ENCODE results near the gene FYB2. TPM values are rescaled to one million over a fixed set of nuclear protein-coding genes. Genes with fewer than 3 reads are reported as not detected.

Gene FYB2
- total RNA-seq, result 1 to 10 TPM in 1 of 2 donors, under 1 TPM in 1; 0.97 to 1.9 TPM
- long read RNA-seq, result 0 reads

GRCh38 chr1:56819387-56819899, at the start of gene FYB2:
Gene FYB2, minus strand, starts transcription at chr1:56819404. Its CDS starts 114 bp downstream, at chr1:56819290.
- peak; percentile 24 for DNase-seq
- ATAC-seq, result peak; percentile 19 to 22
- intact Hi-C loops (cut with DNase I), result loop anchor here in 1 of 2 donors (5.0 kb wide), 1 partner anchor 1537 kb away; no protein-coding TSS in a partner anchor

DNA sequence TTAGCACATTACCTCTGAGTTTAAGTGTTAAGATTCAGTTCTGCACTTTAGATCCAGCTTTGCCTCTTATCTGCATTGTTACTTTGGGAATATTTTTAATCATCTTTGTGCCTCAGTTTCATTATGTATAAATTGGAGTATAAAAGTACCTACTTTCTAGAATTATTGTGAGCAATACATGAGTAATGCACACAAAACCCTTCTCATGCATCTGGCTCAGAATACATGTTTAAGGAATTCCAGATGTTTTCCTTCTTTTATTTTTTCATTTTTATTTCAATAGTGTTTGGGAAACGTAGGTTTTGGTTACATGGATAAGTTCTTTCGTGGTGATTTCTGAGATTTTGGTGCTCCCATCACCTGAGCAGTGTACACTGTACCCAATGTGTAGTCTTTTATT, 49.6 kb upstream of the FYB2 start:
- intact Hi-C loops (cut with DNase I), result no loop called here
- DNase-seq (no peak), ATAC-seq (no peak)

DNA sequence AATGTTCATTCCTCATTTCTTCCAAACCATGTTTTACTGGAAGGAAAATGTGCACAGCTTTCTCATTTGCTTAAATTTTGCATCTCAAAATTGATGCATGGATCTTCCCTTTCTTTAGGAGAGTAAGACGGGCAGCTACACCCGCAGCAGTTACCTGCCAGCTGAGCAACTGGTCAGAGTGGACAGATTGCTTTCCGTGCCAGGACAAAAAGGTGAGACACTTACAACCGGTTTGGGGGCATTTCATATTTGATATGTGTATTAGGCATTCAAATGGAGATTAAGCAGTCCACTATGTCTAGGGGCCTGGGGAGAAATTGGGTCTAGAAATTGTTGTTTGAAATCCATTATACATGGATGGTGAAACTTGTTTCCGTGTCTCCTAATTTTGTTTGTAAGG, 48.3 kb upstream of the FYB2 start:
- DNase-seq (no peak), ATAC-seq (no peak)
- intact Hi-C loops (cut with DNase I), result no loop called here

- ATAC-seq (no peak), DNase-seq (no peak)
- intact Hi-C loops (cut with DNase I), result no loop called here
Observed at GRCh38 chr1:56866656-56867055, 47.5 kb upstream of the FYB2 start.

- intact Hi-C loops (cut with DNase I), result no loop called here
- ATAC-seq (no peak), DNase-seq (no peak)
Observed at GRCh38 chr1:56864430-56864829, 45.2 kb upstream of the FYB2 start.

- intact Hi-C loops (cut with DNase I), result no loop called here
- DNase-seq (no peak), ATAC-seq (no peak)
Observed at GRCh38 chr1:56863265-56863992, 44.2 kb upstream of the FYB2 start.

- intact Hi-C loops (cut with DNase I), result no loop called here
- DNase-seq (no peak), ATAC-seq (no peak)
Observed at GRCh38 chr1:56859287-56859686, 40.1 kb upstream of the FYB2 start.

- no peak for DNase-seq
- intact Hi-C loops (cut with DNase I), result no loop called here
- no peak for ATAC-seq
Observed at GRCh38 chr1:56856186-56856585, 37.0 kb upstream of the FYB2 start.

- intact Hi-C loops (cut with DNase I), result no loop called here
- no peak for ATAC-seq
- DNase-seq, result no peak
Observed at GRCh38 chr1:56855190-56855589, 36.0 kb upstream of the FYB2 start.

DNA sequence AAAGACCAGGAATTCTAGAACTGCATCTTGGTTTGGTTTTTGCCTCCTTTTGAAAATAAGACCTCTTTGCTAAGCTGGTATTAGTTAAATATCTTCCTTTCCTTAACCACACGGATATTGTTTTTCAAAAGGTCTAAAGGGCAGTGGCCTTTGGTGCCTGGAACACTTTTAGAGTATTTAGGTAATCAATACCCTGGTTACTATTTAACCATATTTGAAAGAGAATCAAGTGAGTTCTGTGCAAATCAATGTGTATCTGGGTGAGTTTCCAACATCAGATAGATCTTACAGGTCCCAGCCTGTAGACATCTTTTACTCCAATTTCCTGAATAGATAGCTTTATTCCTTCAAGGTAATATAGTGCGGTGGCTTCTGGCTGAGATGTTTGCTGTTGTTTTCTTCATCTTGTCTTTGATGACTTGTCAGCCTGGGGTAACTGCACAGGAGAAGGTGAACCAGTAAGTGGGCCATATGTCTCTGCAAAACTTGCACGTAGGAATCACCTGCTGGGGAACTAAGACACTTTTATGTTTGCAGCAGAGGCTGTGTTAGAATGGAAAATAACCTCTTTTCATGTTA, 35.4 kb upstream of the FYB2 start, which contains the start of gene C8A:
TSS of gene C8A (plus strand) at position 277 of the 579 bp plus-strand sequence. CDS start at position 382, 105 bp downstream.
- ATAC-seq, result no peak
- intact Hi-C loops (cut with DNase I), result no loop called here

GRCh38 chr1:56852476-56852875, 33.3 kb upstream of the FYB2 start:
- intact Hi-C loops (cut with DNase I), result no loop called here
- ATAC-seq (no peak), DNase-seq (no peak)

More for the DNA sequence above, 35.4 kb upstream of the FYB2 start, which contains the start of gene C8A:
- no peak for DNase-seq

- ATAC-seq (no peak), DNase-seq (no peak)
- intact Hi-C loops (cut with DNase I), result no loop called here
Observed at GRCh38 chr1:56850922-56851321, 31.7 kb upstream of the FYB2 start.

- intact Hi-C loops (cut with DNase I), result no loop called here
- DNase-seq (no peak), ATAC-seq (no peak)
Observed at GRCh38 chr1:56850411-56850810, 31.2 kb upstream of the FYB2 start.

DNA sequence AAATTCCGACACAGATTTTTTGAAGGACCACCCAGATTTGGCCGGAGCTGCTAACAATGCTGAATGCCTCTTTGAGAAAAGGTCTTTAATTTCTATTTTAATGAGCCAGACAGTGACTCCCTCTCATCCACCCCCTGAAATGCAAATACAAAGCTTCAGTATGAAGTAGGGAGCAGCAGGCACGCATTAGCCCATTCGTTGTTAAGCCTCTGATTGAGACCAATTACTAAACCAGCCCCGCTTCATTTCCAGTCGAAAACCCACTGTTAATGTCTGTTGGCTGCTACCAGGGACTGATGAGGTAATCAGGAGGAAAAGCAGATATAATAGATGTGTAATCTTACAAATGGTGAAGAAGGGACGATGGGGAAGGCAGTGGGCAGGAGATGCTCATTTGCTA, 30.5 kb upstream of the FYB2 start:
- ATAC-seq (no peak), DNase-seq (no peak)
- intact Hi-C loops (cut with DNase I), result no loop called here

GRCh38 chr1:56845343-56845742, 26.1 kb upstream of the FYB2 start:
- intact Hi-C loops (cut with DNase I), result no loop called here
- ATAC-seq, result no peak
- DNase-seq, result no peak

DNA sequence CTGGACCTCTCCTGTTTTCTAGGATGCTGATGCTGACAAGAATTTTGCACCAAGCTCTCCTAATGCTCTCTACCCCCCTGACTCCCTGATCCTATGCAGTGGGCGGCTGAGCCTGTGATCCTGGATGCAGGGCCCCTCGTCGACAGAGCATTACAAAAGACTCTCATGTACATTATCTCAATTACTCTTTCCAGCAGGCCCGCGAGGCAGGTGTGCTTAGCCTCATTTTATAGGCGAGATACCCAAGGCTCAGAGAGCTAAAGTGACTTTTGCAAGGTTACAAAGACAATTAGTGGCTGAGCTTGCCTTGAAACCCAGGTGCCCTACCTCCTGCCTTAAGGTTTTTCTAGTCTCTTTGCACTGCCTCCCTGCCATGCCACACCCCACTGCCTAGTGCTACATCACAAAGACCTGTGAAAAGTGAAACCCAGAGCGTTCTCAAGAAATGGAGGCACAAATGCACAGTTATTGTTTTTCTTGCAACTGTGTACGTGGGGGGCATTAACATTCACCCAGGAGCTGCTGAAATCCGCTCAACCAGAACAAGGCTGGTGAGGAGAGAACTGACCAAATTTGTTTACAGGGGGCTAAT, 25.4 kb upstream of the FYB2 start:
- DNase-seq (no peak), ATAC-seq (no peak)
- intact Hi-C loops (cut with DNase I), result no loop called here

- ATAC-seq (no peak), DNase-seq (no peak)
- intact Hi-C loops (cut with DNase I), result no loop called here
Observed at GRCh38 chr1:56843544-56843943, 24.3 kb upstream of the FYB2 start.

GRCh38 chr1:56838759-56839158, 19.6 kb upstream of the FYB2 start:
- no peak for ATAC-seq
- intact Hi-C loops (cut with DNase I), result loop anchor here in 1 of 2 donors (5.0 to 10.0 kb wide), 4 partner anchors 139 to 1316 kb away; no protein-coding TSS in a partner anchor
- no peak for DNase-seq

DNA sequence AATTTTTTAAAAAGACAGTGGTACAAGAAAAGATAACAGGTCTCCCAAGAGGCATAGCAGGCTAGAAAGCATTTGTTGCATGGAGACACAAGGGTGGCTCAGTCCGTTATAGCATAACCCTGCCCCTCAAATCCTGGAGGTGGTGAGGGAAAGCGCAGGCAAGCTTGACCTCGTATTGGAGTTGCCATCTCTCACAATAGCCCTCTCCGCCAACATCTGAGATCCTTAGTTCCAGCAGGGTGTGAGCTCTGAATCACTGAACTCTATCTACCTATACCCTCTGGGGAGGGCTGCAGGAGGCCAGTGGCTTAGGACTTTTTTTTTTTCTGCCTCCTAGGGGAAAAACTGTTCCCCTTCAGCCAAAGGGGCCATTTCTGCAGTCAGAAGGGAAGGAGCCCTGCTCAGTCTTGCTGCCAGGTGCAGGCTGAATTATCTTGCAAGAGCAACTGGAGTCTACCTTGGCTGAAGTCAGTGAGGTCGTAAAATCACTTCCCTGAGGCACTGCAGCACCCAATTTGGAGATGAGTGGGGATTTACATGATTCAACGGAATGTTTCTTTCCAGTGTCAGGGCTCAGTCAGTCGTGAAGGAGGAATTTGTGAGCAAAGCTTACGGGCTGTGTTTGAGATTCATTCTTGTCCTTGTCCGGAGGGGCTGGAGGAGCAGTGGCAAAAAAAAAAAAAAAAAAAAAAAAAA, 18.2 kb upstream of the FYB2 start:
- DNase-seq, result no peak
- intact Hi-C loops (cut with DNase I), result loop anchor here in 1 of 2 donors (5.0 to 10.0 kb wide), 4 partner anchors 140 to 1317 kb away; no protein-coding TSS in a partner anchor

More for the DNA sequence above, 18.2 kb upstream of the FYB2 start:
- ATAC-seq, result no peak
